Stimulated activated CD8-positive, alpha-beta memory T cell treated with anti-CD3 and anti-CD28 coated beads, Interleukin-7, amount 100 ng/mL, for 1 hour (primary cell): ENCODE measurements around the gene CHI3L1.
A peak's percentile ranks its signal among the peaks of the same experiment; 100 is the strongest.
"Not testable (repeated sequence)": the region's sequence is repeated elsewhere in the genome, so short reads cannot be mapped to it uniquely, and the experiment has no call there.

Experiments used
- DNase-seq, 2 donors: peaks; one replicate each; pipeline ENCODE4 v3.0.0-alpha.2; 2020; ENCODE audit warnings: low read depth in 2 of 2

The CHI3L1 gene

DNA sequence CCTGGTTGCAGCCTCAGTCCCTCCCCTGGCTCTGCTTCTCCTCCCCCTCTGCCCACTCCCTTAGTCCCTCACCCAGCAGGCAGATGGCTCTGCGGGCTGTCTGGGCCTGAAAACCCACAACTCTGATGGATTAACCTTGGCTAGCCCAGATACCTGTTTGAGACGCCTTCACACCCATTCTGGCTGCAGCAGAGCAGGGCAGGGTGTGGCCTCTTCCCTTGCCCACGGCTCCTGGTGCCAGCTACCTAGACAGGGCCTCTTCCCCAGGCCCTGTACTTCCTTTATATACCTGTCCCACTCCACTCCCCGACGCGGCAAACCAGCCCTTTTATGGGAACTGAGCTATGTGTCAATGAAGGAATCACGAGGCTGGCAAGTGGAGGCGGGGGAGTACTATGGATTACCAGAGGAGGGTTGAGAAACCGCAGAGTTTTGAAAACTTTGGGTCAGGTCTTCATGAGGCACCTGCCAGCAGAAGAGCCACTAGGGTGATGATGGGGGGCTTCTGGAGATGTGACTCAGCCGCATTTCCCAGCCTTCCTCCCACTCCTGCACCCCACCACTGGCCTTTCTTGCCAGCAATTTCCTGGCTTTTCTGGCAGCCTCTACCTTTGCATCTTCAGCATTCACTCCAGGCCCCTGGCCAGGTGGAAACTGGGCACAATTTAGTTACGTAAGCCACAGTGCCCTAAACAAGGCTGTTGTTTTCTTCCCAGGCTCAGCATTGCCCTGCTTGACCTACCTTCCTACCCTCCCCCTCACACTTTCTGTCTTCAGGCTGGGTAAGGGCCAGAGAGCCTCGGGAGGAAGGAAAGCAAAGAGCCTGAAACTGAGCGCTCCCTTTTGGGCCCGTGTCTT, at the start of gene CHI3L1:
CHI3L1 (minus strand) TSS at position 259 of the 858 bp plus-strand sequence; CDS start at position 178, 81 bp downstream.
- no peak for DNase-seq

DNA sequence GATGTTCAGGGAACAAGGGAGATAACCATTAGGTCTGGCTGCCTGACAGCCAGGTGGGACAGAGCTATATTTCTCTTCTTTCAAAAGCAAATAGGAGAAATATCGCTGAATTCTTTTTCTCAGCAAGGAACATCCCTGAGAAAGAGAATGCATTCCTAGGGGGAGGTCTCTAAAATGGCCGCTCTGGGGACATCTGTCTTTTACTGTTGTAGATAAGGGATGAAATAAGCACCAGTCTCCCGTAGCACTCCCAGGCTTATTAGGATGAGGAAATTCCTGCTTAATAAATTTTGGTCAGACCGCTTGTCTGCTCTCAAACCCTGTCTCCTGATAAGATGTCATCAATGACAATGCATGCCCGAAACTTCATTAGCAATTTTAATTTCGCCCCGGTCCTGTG, 48.4 kb upstream of the CHI3L1 start:
- DNase-seq, result not testable (repeated sequence)

GRCh38 chr1:203229471-203230135, 43.1 kb upstream of the CHI3L1 start, which contains the start of gene CHIT1:
CHIT1 (minus strand) TSS chr1:203229673; CDS start chr1:203229636, 37 bp downstream.
- DNase-seq, result no peak

DNA sequence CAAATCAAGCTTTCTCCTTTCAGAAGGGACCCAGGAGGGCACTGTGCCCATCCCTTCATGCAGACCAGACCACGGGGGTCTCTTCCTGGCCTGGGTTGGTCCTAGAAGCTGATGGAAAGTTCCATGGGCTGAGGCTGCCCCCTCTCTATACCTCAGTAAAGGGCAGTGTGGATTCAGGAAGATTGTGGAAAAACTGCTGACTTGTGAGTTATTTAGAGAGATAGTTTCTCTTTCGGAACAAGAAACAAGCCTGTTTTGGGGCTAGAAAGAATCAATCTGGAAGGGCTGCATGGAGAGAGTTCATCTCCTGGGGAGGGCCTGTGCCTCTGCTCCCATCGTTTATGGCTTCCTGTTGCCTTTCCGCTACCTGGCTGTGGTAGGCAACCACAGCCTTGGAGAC, 42.2 kb upstream of the CHI3L1 start:
- DNase-seq, result no peak

GRCh38 chr1:203227371-203228083, 41.0 kb upstream of the CHI3L1 start:
- no peak for DNase-seq

DNA sequence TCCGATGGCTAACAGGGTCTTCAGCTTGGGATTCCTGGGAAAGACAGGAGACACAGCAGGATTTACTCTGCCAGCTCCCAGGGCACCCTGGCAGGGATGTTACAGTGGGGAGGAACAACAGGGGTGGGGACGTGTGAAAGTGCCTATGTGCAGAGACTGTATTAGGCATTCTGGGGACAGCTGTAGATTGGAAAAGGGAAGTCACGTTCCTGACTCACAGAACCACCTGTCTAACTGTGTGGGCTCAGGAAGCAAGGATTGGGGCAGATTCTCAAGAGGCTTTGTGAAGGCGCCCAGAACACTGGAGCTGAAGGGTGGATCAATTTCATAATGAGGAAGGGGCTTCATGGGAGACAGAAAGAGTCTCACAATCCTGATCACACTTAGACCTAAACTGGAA, 38.6 kb upstream of the CHI3L1 start:
- DNase-seq, result no peak

DNA sequence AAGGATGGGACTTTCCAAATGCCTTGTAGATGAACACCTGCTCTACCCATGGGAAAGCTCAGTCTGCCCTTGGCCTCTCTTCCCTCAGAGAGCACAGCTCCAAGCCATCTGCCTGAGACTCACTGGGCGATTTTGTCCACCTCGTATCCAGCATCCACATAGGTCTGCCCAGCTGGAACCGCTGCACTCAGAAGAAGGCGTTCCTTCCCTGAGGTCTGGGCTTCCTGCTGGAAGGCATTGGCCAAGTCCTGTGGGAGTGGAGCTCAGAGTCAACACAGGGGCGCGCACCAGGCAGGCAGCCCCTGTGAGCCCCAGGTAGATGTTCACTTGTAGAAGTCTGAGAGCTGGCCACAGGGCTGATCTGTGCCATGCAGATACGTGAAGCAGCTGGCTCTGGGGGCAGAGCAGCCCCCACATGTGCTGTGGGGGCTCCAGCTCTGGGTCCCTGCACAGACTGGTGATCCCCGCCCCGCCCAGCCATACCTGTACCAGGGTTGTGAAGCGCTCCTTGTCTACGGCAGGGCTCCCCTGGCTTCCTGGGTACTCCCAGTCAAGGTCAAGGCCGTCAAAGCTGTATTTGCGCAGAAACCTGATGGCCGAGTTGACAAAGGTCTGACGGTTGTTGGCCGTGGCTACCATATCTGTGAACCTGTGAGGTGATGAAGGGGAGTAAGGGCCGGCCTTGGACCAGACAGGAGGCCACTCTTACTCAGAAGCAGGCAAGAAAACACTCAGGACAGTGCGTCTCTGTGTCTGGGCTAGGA, 36.7 kb upstream of the CHI3L1 start:
- DNase-seq, result no peak

- DNase-seq, result no peak
Measured at GRCh38 chr1:203219934-203220333, 33.4 kb upstream of the CHI3L1 start.

DNA sequence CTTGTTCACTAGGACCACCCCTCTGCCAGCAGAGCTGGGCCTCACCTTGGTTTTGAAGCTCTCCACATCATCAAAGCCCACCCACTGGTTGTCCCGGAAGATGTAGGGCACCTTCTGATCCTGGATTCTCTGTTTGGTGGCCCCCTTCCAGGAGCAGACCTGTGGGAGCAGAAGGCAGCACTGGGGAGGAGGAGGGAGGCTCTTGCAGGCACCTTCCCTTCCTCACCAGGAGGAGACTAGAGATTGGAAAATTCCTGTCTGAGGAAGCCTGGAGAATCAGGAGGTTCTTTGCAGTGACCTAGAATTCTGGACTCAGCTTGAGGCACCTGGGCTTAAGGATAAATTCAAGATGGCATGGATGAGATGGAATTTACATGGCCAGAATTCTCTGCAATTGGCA, 32.7 kb upstream of the CHI3L1 start:
- no peak for DNase-seq

GRCh38 chr1:203217668-203218067, 31.2 kb upstream of the CHI3L1 start:
- no peak for DNase-seq

- DNase-seq, result no peak
Measured at GRCh38 chr1:203217139-203217655, 30.7 kb upstream of the CHI3L1 start.

DNA sequence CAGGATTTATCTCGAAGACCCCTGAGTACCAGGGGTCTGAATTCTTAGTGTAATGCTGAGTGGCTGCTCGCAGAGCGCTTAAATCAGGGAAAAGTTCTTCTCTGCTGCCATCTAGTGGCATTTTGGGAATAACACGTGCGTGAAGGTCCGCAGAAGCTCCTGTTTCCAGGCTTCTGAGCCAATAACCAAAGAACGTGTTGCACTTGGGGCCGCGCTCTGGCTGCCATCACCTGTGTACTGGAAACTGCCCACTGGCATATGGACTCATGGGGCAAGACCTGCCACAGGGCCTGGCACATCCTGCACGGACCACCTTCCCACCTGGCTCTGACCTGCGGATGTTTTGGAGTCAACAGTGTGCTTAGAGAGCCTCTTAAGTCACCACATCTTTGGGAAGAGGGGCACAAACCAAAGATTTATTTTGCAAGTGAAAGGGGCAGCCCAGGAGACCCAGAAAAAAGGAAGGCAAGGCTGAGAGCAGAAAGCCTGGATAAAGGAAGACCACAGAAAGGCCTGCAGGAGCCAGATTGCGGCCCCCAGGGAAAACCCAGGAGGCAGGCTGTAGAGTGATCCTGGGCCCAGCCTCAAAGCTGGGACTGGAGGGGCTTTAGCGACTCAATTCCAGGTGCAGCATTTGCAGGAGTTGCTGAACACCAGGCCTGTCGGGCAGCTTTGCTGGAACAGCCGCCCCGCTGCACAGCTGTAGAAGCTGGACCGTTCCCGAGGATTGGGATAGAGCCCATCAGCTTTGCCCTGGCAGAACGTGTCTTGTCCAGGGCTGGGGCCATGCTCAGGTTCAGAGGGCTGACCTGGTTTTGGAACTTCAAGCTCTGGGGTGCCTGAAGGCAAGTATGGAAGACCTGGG, 30.0 kb upstream of the CHI3L1 start:
- peak; percentile 10 to 21 for DNase-seq

DNA sequence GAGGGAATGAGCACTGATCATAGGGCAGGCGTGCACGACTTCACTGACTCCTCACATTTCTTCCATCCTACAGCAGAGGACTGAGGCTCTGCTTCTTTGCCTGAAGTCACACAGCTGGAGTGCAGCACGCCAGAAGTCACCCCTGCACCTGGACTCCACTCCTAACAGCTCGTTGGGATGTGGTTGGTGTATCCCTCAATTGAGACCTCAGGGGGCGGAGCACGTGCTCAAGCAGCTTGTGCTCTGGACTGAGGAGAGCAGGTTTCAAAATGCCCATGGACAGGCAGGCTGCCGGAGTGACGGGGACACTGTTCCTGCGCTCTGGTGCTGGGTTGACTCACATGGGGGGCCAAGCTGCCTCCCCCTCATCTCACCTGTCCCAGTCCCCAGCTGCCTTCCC, 29.1 kb upstream of the CHI3L1 start:
- DNase-seq, result no peak

GRCh38 chr1:203214871-203215270, 28.4 kb upstream of the CHI3L1 start:
- DNase-seq, result no peak

DNA sequence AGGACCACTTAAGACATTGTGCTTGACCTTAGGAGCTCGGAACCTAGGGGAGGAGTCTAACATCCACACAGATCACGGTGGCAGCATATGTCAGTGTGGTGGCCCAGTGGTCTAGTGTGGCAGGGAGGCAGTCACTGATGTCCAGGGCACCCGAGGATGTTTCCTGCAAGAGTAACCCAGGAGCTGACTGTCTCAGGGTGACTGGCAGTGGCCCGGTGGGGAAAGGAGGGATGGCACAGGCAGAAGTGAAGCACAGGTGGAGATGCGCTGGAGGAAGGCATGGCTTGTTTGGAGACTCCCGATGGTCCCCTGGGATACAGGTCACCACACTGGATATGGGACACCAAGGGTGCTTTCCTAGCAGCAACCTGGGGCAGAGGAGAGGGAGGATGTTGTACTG, 26.6 kb upstream of the CHI3L1 start:
- DNase-seq, result no peak

GRCh38 chr1:203211812-203212211, 25.3 kb upstream of the CHI3L1 start:
- no peak for DNase-seq

- DNase-seq, result no peak
Measured at GRCh38 chr1:203210988-203211387, 24.5 kb upstream of the CHI3L1 start.

GRCh38 chr1:203210350-203210749, 23.8 kb upstream of the CHI3L1 start:
- DNase-seq, result no peak

GRCh38 chr1:203208181-203208580, 21.7 kb upstream of the CHI3L1 start:
- DNase-seq, result no peak

DNA sequence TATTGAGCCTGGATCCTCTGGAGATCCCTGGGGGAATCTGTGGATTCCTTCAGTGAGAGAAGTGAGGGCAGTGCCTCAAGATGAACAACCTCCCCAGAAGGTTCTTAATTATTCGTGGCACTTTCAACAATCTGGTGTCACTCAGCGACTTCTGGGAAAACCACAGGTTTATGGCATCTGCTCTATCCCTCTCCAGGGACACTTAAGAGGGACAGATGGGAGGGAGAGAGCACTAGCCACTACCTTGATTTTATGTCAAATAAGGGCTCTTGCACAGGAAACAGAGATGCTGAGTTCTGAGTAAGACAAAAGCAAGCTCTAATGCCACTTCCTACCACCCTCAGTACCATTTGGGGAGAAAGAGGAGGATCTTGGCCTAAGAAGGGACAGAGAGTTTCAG, 21.2 kb upstream of the CHI3L1 start:
- no peak for DNase-seq
